Ascending aorta (tissue), 2 donors: ENCODE results near the gene DIAPH2. TPM values are rescaled to one million over a fixed set of nuclear protein-coding genes. Genes with fewer than 3 reads are reported as not detected.

Experiments
- DNase-seq, 2 donors: peaks; one replicate each; pipeline ENCODE4 v3.0.0-alpha.2; 2019; ENCODE audit warnings: low spot score in 2 of 2
- H3K27ac ChIP-seq, 2 donors: fragments of 200-600 bp; sonication (generic); one replicate each; pipeline ENCODE4 v1.5.1; 2016 to 2017; ENCODE audit warnings: mild to moderate bottlenecking in 1 of 2
- H3K27me3 ChIP-seq: fragments of 200-600 bp; sonication (generic); one replicate; pipeline ENCODE4 v1.5.1; 2017
- H3K36me3 ChIP-seq, 2 donors: fragments of 200-600 bp; sonication (generic); one replicate each; pipeline ENCODE4 v1.5.1; 2016
- H3K4me1 ChIP-seq, 2 donors: fragments of 200-600 bp; sonication (generic); one replicate each; pipeline ENCODE4 v1.5.1; 2016 to 2017; ENCODE audit warnings: mild to moderate bottlenecking in 1 of 2
- H3K4me3 ChIP-seq, 2 donors: fragments of 200-600 bp; sonication (generic); one replicate each; pipeline ENCODE4 v1.5.1; 2016 to 2017; ENCODE audit warnings: mild to moderate bottlenecking in 1 of 2
- H3K9me3 ChIP-seq, 2 donors: fragments of 200-600 bp; sonication (generic); one replicate each; pipeline ENCODE4 v1.5.1; 2016
- CTCF ChIP-seq, 3 experiments: fragments of 200-600 bp in 2 of 3; fragments of 450-650 bp in 1 of 3; sonication (generic) in 2 of 3; IDR thresholded peaks; one replicate each; pipeline ENCODE4 v1.5.1; 2016 to 2019; ENCODE audit warnings: antibody characterized with exemption in 3 of 3, mild to moderate bottlenecking in 1 of 3, moderate library complexity in 1 of 3
- intact Hi-C: fragments of 100-400 bp; cut with DNase I; formaldehyde crosslinking; loops from one replicate; pipeline ENCODE4 v1.15.1; 2023
- total RNA-seq: library from RNA; depleted of rRNA; stranded (reverse); fragments of >200 nt; gene quantifications from one replicate; pipeline ENCODE4 v1.1.0, GENCODE V29; 2016

The DIAPH2 gene
- 27.9 TPM for total RNA-seq

DNA sequence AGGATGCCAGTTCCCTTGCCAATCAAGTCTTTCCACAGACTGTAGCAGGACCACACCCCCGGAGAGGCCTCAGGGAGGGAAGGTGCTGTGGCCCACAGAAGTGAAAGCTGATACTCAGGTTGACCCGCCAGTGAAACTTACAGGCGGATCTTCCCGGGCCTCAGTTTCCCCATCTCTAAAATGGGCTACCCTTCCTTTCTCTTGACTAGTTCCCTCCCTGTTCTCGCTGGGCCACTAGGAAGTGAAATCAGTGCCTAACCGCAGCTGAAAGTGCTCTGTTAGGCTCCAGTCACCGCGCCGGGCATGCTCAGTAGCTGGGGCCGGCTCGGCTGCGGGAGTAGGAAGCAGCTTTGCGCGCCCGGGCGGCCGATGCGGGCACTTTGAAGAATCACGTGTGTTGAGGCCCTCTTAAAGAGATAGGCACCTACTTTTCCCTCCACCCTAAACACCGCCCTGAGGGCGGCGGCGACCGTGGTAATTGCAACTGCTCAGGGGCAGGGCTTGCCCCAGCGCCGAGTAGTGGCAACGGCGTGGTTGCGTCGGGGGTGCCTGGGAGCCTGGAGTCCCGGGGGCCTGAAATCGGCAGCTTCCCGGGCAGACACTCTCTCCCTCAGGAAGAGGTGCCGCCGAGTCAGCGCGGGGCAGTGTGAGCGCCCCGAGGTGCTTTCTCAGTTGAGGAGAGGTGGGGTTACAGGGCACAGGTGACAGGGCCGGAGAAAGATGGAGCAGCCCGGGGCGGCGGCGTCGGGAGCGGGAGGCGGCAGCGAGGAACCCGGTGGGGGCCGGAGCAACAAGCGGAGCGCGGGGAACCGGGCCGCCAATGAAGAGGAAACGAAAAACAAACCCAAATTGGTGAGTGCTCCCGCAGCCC is at the start of gene DIAPH2:
Gene DIAPH2 (plus strand): TSS at position 504 of the 871 bp plus-strand sequence.
- peak; percentile 30 to 88 for DNase-seq
- intact Hi-C loops: loop anchor here (5.0 kb wide), 3 partner anchors 122 to 312 kb away; no protein-coding TSS in a partner anchor
- H3K4me1 ChIP-seq: no peaks in the 10 kb centered on the region
- no peaks in the 10 kb centered on the region for H3K27me3 ChIP-seq
- peak within 1 kb of the TSS; percentile 61 to 77 for H3K27ac ChIP-seq
- no peaks in the 10 kb centered on the region for H3K36me3 ChIP-seq
- peak in 2 of 3 experiments; percentile 12 to 22 for TF ChIP-seq CTCF (IDR thresholded peaks at IDR 0.05)
- no peaks in the 10 kb centered on the region for H3K9me3 ChIP-seq
- peak within 1 kb of the TSS; percentile 61 to 68 for H3K4me3 ChIP-seq

DNA sequence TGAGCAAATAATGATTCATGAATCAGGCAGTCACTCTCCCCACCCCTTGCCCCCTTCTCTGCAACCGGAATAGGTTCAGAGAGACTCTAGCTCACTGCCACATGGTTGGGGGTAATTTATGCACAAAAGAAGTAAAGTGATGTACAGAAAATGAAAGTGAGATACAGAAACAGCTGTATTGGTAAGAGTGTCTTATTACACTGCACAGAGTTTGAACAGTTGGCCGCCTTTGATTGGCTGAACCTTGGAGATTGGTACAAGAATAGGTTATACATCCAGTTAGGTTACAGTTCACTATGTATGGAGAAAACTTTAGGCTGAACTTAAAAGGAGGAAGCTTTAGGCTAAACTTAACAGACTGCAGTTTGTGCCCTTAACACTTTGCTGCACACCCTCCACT is 34.6 kb upstream of the DIAPH2 start:
- no peaks in the 10 kb centered on the region for H3K4me1 ChIP-seq
- H3K27me3 ChIP-seq: no peaks in the 10 kb centered on the region
- intact Hi-C loops: no loop called here
- no peak for DNase-seq
- no peaks in the 10 kb centered on the region for H3K36me3 ChIP-seq
- no peak for TF ChIP-seq CTCF (IDR thresholded peaks at IDR 0.05)
- H3K9me3 ChIP-seq: no peaks in the 10 kb centered on the region
- no peak overlapping the region for H3K27ac ChIP-seq
- no peak overlapping the region for H3K4me3 ChIP-seq

- no peak overlapping the region for H3K27ac ChIP-seq
- H3K27me3 ChIP-seq: no peaks in the 10 kb centered on the region
- H3K4me1 ChIP-seq: no peaks in the 10 kb centered on the region
- no peaks in the 10 kb centered on the region for H3K36me3 ChIP-seq
- peaks cover 0 to 5% of the 10 kb centered on the region in 2 donors for H3K9me3 ChIP-seq
- no peak overlapping the region for H3K4me3 ChIP-seq
- intact Hi-C loops: no loop called here
- DNase-seq: no peak
- TF ChIP-seq CTCF (IDR thresholded peaks at IDR 0.05): no peak
These were observed 28.6 kb upstream of the DIAPH2 start for GRCh38 chrX:96655947-96656623.

GRCh38 chrX:96682516-96682915 is 2.1 kb upstream of the DIAPH2 start:
- no peaks in the 10 kb centered on the region for H3K36me3 ChIP-seq
- intact Hi-C loops: no loop called here
- no peak overlapping the region for H3K27ac ChIP-seq

DNA sequence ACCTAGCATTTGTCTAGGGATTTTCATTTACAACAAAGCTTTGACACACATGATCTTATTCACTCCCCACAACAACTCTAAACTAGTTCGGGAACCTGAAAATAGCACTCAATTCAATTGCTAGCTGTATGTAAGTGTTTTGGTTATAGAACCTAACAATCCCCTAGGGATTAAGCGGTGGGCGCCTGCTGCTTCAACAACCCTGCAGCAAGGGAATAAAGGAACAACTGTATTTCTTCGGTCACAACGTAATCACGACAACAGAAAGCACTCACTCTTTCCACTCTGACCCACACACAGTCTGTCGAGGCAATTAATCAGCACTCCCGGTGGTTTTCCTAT is 674 bp upstream of the DIAPH2 start:
- TF ChIP-seq CTCF (IDR thresholded peaks at IDR 0.05): no peak
- no peaks in the 10 kb centered on the region for H3K36me3 ChIP-seq
- intact Hi-C loops: no loop called here
- no peaks in the 10 kb centered on the region for H3K4me1 ChIP-seq
- H3K4me3 ChIP-seq: peak overlapping the region; percentile 61 to 68
- H3K27ac ChIP-seq: peak overlapping the region; percentile 61 to 77
- H3K9me3 ChIP-seq: no peaks in the 10 kb centered on the region
- DNase-seq: no peak
- H3K27me3 ChIP-seq: no peaks in the 10 kb centered on the region

More at GRCh38 chrX:96682516-96682915, 2.1 kb upstream of the DIAPH2 start:
- Histone ChIP-seq H3K27me3 (no peaks in the 10 kb centered on the region), H3K9me3 (no peaks in the 10 kb centered on the region), H3K4me1 (no peaks in the 10 kb centered on the region), H3K4me3 (no peak overlapping the region)
- TF ChIP-seq CTCF (IDR thresholded peaks at IDR 0.05): no peak
- DNase-seq: no peak
